Retinal pigment epithelial cell (primary cell): ENCODE data around the gene LANCL3.
"Not testable (repeated sequence)": the region's sequence is repeated elsewhere in the genome, so short reads cannot be mapped to it uniquely, and the experiment has no call there.

Experiments
- DNase-seq: peaks from one replicate; pipeline ENCODE4 v3.0.0-alpha.2; 2010; ENCODE audit warnings: low read depth
- H3K4me3 ChIP-seq: 2 replicates; pipeline ENCODE4 v1.5.1; 2011; ENCODE audit warnings: mild to moderate bottlenecking, low read length, control low read depth, moderate library complexity
- TF ChIP-seq, protein P1 (sequence below): conservative IDR thresholded peaks from 2 replicates; pipeline ENCODE4 v1.5.1; 2011; ENCODE audit warnings: low read depth, low read length, control low read depth, inconsistent platforms

LANCL3 gene

DNA sequence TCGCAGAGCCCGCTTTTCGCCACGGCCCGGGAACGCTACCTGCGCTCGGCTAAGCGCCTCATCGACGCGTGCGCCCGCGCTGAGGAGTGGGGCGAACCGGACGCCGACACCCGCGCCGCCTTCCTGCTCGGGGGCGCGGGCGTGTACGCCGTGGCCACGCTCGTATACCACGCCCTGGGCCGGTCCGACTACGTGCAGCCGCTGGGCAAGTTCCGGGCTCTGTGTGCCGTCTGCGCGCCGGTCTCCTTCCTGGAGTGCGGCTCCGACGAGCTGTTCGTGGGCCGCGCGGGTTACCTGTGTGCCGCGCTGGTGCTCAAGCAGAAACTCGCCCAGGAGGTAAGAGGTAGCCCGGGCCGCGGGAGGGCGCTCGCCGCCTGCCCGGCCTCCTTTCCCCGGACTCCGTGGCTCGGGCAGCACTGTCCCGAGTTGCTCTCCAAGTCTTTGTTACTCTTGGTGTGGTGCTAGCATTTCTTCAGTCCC, 687 bp downstream of the LANCL3 start:
- DNase-seq: not testable (repeated sequence)
- peak overlapping the region; percentile 21 for H3K4me3 ChIP-seq
- TF ChIP-seq, protein P1, sequence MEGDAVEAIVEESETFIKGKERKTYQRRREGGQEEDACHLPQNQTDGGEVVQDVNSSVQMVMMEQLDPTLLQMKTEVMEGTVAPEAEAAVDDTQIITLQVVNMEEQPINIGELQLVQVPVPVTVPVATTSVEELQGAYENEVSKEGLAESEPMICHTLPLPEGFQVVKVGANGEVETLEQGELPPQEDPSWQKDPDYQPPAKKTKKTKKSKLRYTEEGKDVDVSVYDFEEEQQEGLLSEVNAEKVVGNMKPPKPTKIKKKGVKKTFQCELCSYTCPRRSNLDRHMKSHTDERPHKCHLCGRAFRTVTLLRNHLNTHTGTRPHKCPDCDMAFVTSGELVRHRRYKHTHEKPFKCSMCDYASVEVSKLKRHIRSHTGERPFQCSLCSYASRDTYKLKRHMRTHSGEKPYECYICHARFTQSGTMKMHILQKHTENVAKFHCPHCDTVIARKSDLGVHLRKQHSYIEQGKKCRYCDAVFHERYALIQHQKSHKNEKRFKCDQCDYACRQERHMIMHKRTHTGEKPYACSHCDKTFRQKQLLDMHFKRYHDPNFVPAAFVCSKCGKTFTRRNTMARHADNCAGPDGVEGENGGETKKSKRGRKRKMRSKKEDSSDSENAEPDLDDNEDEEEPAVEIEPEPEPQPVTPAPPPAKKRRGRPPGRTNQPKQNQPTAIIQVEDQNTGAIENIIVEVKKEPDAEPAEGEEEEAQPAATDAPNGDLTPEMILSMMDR: peak; percentile 29

DNA sequence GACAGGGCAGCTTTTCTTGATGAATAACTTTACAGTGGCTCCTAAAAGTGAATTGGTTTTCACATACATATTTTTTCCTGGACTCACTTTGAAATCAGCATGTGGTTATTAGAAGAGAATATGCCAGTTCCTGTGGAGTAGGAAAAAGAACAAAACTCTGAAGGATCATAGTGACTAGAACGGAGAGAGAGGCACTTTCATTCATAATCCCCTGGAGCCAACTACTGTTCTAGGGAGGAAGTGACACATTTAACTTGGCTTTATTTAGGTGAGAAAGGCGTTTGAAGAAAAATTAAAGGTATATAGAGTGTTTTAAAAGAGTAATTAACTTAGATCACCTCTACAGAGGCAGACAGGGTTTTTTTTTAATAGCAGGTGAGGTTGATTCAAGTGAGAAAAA, 1.7 kb downstream of the LANCL3 start:
- H3K4me3 ChIP-seq, DNase-seq: not testable (repeated sequence)

DNA sequence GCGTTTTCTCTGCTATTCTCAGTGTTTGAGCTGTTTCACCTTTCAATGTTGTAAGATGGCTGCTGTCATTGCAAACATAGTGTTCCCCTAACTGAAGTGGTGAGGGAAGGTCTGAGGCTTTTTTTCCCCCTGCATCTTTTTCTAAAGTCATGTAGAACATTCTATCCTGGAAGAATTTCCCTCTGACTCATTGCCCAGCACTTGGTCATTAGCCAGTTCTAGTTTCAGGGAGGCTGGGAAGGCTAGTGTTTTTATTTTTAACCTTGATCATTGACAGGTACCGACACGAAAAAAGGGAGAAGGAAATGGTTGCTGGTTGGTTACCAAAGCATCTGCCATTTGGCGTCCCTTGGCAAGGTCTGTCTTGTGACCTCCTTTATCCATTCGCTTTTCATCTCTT, 6.6 kb downstream of the LANCL3 start:
- H3K4me3 ChIP-seq: no peak overlapping the region
- no peak for DNase-seq
- TF ChIP-seq, protein P1: no peak

- H3K4me3 ChIP-seq: no peak overlapping the region
- DNase-seq: no peak
- TF ChIP-seq, protein P1: no peak
These were observed 8.6 kb downstream of the LANCL3 start for GRCh38 chrX:37580080-37580479.

DNA sequence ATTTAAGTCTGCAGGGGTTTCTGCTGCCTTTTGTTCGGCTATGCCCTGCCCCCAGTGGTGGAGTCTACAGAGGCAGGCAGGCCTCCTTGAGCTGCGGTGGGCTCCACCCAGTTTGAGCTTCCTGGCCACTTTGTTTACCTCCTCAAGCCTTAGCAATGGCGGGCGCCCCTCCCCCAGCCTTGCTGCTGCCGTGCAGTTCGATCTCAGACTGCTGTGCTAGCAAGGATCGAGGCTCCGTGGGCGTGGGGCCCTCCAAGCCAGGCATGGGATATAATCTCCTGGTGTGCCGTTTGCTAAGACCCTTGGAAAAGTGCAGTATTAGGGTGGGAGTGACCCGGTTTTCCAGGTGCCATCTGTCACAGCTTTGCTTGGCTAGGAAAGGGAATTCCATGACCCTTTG, 15.9 kb downstream of the LANCL3 start:
- DNase-seq, H3K4me3 ChIP-seq: not testable (repeated sequence)

GRCh38 chrX:37590047-37590446, 18.6 kb downstream of the LANCL3 start:
- H3K4me3 ChIP-seq: no peak overlapping the region
- TF ChIP-seq, protein P1: no peak
- no peak for DNase-seq

DNA sequence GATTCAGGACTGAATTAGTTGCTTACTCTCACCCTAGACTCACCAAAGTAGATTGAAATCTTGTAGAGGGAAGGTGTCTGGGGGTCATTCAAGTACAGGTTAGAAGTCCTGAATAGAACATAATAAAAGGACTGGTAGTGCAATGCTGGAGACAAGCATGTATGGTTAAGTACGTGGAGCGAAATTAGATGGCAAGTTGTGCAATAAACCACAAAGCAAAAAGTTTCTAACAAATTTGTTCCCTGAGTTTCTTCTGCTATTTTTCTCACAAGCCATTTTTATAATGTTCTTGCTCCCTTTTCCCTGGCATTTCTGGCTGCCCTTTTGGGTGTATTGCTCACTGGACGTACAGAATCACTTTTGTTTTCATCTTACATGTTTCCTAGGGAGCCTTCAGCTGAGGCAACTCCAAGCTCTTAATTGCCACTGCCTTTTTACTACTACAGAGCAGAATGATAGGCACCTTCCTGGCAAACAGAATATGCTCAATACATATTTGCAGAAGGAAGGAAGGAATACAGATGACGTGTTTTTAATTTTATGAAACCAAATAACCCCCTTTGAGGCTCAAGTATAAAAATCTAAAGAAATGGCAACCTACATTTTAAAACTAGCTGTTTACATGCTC, 23.4 kb downstream of the LANCL3 start:
- no peak for DNase-seq
- TF ChIP-seq, protein P1: no peak

DNA sequence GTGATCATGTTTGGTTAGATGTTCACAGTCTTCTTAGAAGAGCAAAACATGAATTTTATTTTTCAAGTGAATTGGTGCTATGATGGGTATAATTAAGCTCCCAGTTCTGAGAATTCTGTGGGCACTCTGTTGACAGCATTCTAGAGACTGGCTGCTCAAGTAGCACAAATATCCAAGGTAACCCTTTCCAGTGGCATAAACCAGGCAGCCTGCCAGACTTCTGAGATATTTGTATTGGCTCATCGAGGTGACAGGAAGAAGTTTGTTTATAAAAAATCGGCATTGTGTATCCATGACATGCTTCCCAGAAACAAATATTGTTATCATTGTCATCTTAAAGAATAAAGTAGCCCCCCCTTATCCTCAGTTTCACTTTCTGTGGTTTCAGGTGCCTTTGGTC, 28.3 kb downstream of the LANCL3 start:
- TF ChIP-seq, protein P1: no peak
- DNase-seq: no peak

More for the DNA sequence above, 23.4 kb downstream of the LANCL3 start:
- no peak overlapping the region for H3K4me3 ChIP-seq

More for the DNA sequence above, 28.3 kb downstream of the LANCL3 start:
- H3K4me3 ChIP-seq: no peak overlapping the region
